ENCODE measurements around the gene RBM22. TPM values are rescaled to one million over a fixed set of nuclear protein-coding genes. Genes with fewer than 3 reads are reported as not detected.

Gene RBM22
- total and polyA plus RNA-seq, 10 of the 15 experiments (the other 5 are each of a cell fraction or from before 2014, with no cell fraction given): 26.3 to 66.4 (median 43.0) TPM

DNA sequence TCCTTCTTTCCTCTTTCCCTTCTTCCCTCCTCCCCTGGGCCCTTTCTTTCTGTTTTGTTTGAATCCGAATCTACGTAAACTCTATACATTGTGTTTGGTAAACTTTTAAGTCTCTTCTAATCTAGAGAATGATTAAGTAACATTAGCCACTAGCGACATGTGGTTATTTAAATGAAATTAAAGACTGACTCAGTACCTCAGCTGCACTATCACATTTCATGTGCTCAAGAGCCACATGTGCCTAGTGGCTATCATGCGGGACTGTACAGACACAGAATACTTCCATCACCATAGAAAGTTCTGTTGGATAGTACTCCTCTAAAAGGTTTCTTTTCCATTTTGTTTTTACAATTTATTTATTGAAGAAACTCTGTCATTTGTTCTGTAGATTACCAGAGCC lies 29.0 kb upstream of the RBM22 start:
- POLR2A ChIA-PET: no interaction called here
- Histone ChIP-seq H3K27ac (ENCODE audit: control insufficient read depth, insufficient read depth) (no peak overlapping the region), H3K9me3 (replicated peaks; ENCODE audit: control insufficient read depth, insufficient read depth, low read length) (no peaks in the 10 kb centered on the region), H4K20me1 (ENCODE audit: control insufficient read depth, insufficient read depth) (no peaks in the 10 kb centered on the region), H3K4me3 (no peak overlapping the region), H3K36me3 (ENCODE audit: control insufficient read depth in 2 of 2, insufficient read depth in 2 of 2, low read length in 1 of 2) (peaks cover 1 to 17% of the 10 kb centered on the region in 2 experiments), H3K4me2 (ENCODE audit: control insufficient read depth, insufficient read depth) (no peak overlapping the region), H3K9ac (ENCODE audit: control insufficient read depth, insufficient read depth, low read length) (no peak overlapping the region), H3K27me3 (replicated peaks in 1 of 2; ENCODE audit: control insufficient read depth in 2 of 2, insufficient read depth in 2 of 2, low read length in 1 of 2) (no peaks in the 10 kb centered on the region), H2AFZ (ENCODE audit: control insufficient read depth, low read depth, low read length) (no peak overlapping the region), H3K4me1 (ENCODE audit: control insufficient read depth, insufficient read depth, low read length) (peaks cover 6% of the 10 kb centered on the region), H3K79me2 (ENCODE audit: control insufficient read depth, insufficient read depth, low read length) (0 out of 2 replicates have a peak, but pooled peaks cover 2% of the 10 kb centered on the region)
- intact Hi-C loops (cut with micrococcal nuclease; ENCODE audit: unreplicated experiment) (no loop called here), in situ Hi-C loops (cut with MboI) (no loop called here)
- no peak for ATAC-seq
- FAIRE-seq: no peak
- BruUV-seq (replicated peaks): no TSS peak
- TF ChIP-seq STAT3 (IDR thresholded peaks at IDR 0.05; ENCODE audit: low read depth, low read length) (no peak), RFX5 (IDR thresholded peaks at IDR 0.05; ENCODE audit: low read depth, low read length) (no peak), HCFC1 (IDR thresholded peaks at IDR 0.05; ENCODE audit: low read length) (no peak), E4F1 (IDR thresholded peaks at IDR 0.05; ENCODE audit: borderline replicate concordance, partially characterized antibody) (no peak), SIX5 (IDR thresholded peaks at IDR 0.05; ENCODE audit: low read depth, low read length, severe bottlenecking) (no peak), FOXK2 (IDR thresholded peaks at IDR 0.05) (no peak), IRF3 (IDR thresholded peaks at IDR 0.05) (no peak), MTA3 (IDR thresholded peaks at IDR 0.05; ENCODE audit: borderline replicate concordance, low read length) (no peak), ZBED1 (IDR thresholded peaks at IDR 0.05; ENCODE audit: borderline replicate concordance) (no peak), TCF3 (IDR thresholded peaks at IDR 0.05; ENCODE audit: borderline replicate concordance, insufficient read depth, low read depth, low read length) (no peak), ZSCAN29 (IDR thresholded peaks at IDR 0.05) (no peak), GABPA (IDR thresholded peaks at IDR 0.05; ENCODE audit: low read depth) (no peak), ELK1 (IDR thresholded peaks at IDR 0.05; ENCODE audit: low read depth, low read length) (no peak), ESRRA (IDR thresholded peaks at IDR 0.05; ENCODE audit: low read length) (no peak), NBN (IDR thresholded peaks at IDR 0.05) (no peak), CREB1 (IDR thresholded peaks at IDR 0.05; ENCODE audit: low read depth) (no peak), CHD4 (IDR thresholded peaks at IDR 0.05) (no peak)
- TF ChIP-seq, protein P1, sequence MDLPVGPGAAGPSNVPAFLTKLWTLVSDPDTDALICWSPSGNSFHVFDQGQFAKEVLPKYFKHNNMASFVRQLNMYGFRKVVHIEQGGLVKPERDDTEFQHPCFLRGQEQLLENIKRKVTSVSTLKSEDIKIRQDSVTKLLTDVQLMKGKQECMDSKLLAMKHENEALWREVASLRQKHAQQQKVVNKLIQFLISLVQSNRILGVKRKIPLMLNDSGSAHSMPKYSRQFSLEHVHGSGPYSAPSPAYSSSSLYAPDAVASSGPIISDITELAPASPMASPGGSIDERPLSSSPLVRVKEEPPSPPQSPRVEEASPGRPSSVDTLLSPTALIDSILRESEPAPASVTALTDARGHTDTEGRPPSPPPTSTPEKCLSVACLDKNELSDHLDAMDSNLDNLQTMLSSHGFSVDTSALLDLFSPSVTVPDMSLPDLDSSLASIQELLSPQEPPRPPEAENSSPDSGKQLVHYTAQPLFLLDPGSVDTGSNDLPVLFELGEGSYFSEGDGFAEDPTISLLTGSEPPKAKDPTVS (IDR thresholded peaks at IDR 0.05; ENCODE audit: low read depth, low read length): no peak
- CTCF ChIA-PET: interaction anchor here (1.2 kb wide), 1 partner anchor 71 kb away, joined by 3 read pairs; no protein-coding TSS in a partner anchor
- DNase-seq (ENCODE audit: low read depth, low spot score): no peak
- RAD21 ChIA-PET (ENCODE audit: unreplicated experiment): no interaction called here
- SMC1A ChIA-PET (ENCODE audit: uncharacterized antibody, unreplicated experiment): interaction anchor here (1.7 kb wide), 1 partner anchor 11 kb away, joined by 6 read pairs; no protein-coding TSS in a partner anchor
- 98% methylated on average over 4 of the region's 4 CpGs for WGBS (ENCODE audit: insufficient coverage, insufficient replicate concordance, low lambda C conversion rate, missing lambda C conversion rate)
